ENCODE data around the gene HELZ. TPM values are rescaled to one million over a fixed set of nuclear protein-coding genes. Genes with fewer than 3 reads are reported as not detected.

Gene HELZ
- total and polyA plus RNA-seq, 2 experiments from 2014 or later: 32.7 to 77.2 TPM

GRCh38 chr17:67218385-67218950 is 26.5 kb downstream of the HELZ start:
- H3K79me2 ChIP-seq: peaks cover 82% of the 10 kb centered on the region
- WGBS (ENCODE audit: low lambda C conversion rate, missing lambda C conversion rate): 96% methylated on average over 4 of the region's 4 CpGs

GRCh38 chr17:67217446-67217845 is 27.6 kb downstream of the HELZ start:
- no peak overlapping the region for H2AFZ ChIP-seq
- H3K9me2 ChIP-seq (replicated peaks; ENCODE audit: insufficient read depth): no peaks in the 10 kb centered on the region
- H4K20me1 ChIP-seq (ENCODE audit: insufficient read depth, poor library complexity, severe bottlenecking): peaks cover 28% of the 10 kb centered on the region
- no peak overlapping the region for H3K4me2 ChIP-seq
- H3K4me1 ChIP-seq (ENCODE audit: insufficient read depth): peaks cover 12% of the 10 kb centered on the region
- no peaks in the 10 kb centered on the region for H3K9me3 ChIP-seq (ENCODE audit: low read depth)
- 95% methylated on average over 4 of the region's 4 CpGs for WGBS (ENCODE audit: low lambda C conversion rate, missing lambda C conversion rate)
- no peak overlapping the region for H3K27ac ChIP-seq
- no peak overlapping the region for H3K4me3 ChIP-seq
- no peaks in the 10 kb centered on the region for H3K36me3 ChIP-seq (replicated peaks; ENCODE audit: insufficient read depth, low read depth)
- H3K27me3 ChIP-seq: no peaks in the 10 kb centered on the region
- no peak for DNase-seq (ENCODE audit: low spot score)
- TF ChIP-seq EZH2 (IDR thresholded peaks at IDR 0.05; ENCODE audit: borderline replicate concordance) (no peak), EZH2phosphoT487 (IDR thresholded peaks at IDR 0.05; ENCODE audit: low read depth, severe bottlenecking, unreplicated experiment) (no peak), CTCF (IDR thresholded peaks at IDR 0.05; ENCODE audit: poor library complexity) (no peak)
- peaks cover 75% of the 10 kb centered on the region for H3K79me2 ChIP-seq

More at GRCh38 chr17:67218385-67218950, 26.5 kb downstream of the HELZ start:
- Histone ChIP-seq H2AFZ (no peak overlapping the region), H3K9me2 (replicated peaks; ENCODE audit: insufficient read depth) (no peaks in the 10 kb centered on the region), H3K4me1 (ENCODE audit: insufficient read depth) (peaks cover 7% of the 10 kb centered on the region), H3K36me3 (replicated peaks; ENCODE audit: insufficient read depth, low read depth) (no peaks in the 10 kb centered on the region), H3K27ac (peak overlapping the region; percentile 10), H3K9me3 (ENCODE audit: low read depth) (no peaks in the 10 kb centered on the region), H3K27me3 (no peaks in the 10 kb centered on the region), H3K4me2 (no peak overlapping the region), H4K20me1 (ENCODE audit: insufficient read depth, poor library complexity, severe bottlenecking) (peaks cover 31% of the 10 kb centered on the region), H3K4me3 (no peak overlapping the region)
- no peak for TF ChIP-seq EZH2phosphoT487 (IDR thresholded peaks at IDR 0.05; ENCODE audit: low read depth, severe bottlenecking, unreplicated experiment)
- TF ChIP-seq CTCF (IDR thresholded peaks at IDR 0.05; ENCODE audit: poor library complexity): no peak
- no peak for TF ChIP-seq EZH2 (IDR thresholded peaks at IDR 0.05; ENCODE audit: borderline replicate concordance)
- no peak for DNase-seq (ENCODE audit: low spot score)

- Histone ChIP-seq H3K79me2 (peaks cover 70% of the 10 kb centered on the region), H3K4me1 (ENCODE audit: insufficient read depth) (peaks cover 12% of the 10 kb centered on the region), H3K9me3 (ENCODE audit: low read depth) (no peaks in the 10 kb centered on the region), H3K27ac (peak overlapping the region; percentile 52), H3K36me3 (replicated peaks; ENCODE audit: insufficient read depth, low read depth) (no peaks in the 10 kb centered on the region), H4K20me1 (ENCODE audit: insufficient read depth, poor library complexity, severe bottlenecking) (peaks cover 23% of the 10 kb centered on the region), H3K9me2 (replicated peaks; ENCODE audit: insufficient read depth) (no peaks in the 10 kb centered on the region), H3K4me2 (no peak overlapping the region), H2AFZ (no peak overlapping the region), H3K4me3 (no peak overlapping the region), H3K27me3 (no peaks in the 10 kb centered on the region)
- DNase-seq (ENCODE audit: low spot score): no peak
- WGBS (ENCODE audit: low lambda C conversion rate, missing lambda C conversion rate): 95% methylated on average over 10 of the region's 10 CpGs
- TF ChIP-seq EZH2 (IDR thresholded peaks at IDR 0.05; ENCODE audit: borderline replicate concordance) (no peak), CTCF (IDR thresholded peaks at IDR 0.05; ENCODE audit: poor library complexity) (no peak), EZH2phosphoT487 (IDR thresholded peaks at IDR 0.05; ENCODE audit: low read depth, severe bottlenecking, unreplicated experiment) (no peak)
Observed at GRCh38 chr17:67216578-67217320, 28.2 kb downstream of the HELZ start.
